Activated T-helper 2 cell treated with anti-CD3 and anti-CD28 coated beads, Interferon-gamma antibody, Interleukin-2, Interleukin-4, amounts not matched to agents 10 μg/mL and 5 μg/mL and 100 μg/mL, durations not matched to agents 14 hours and 24 hours and 36 hours (primary cell): ENCODE data around the gene NAALADL2. TPM values are rescaled to one million over a fixed set of nuclear protein-coding genes. Genes with fewer than 3 reads are reported as not detected.

ENCODE experiments used
- DNase-seq: peaks from one replicate; pipeline ENCODE4 v3.0.0; 2021; ENCODE audit warnings: low spot score
- H3K27ac Mint-ChIP-seq: one replicate; pipeline ENCODE4 v1.8.0; 2021; ENCODE audit warnings: mixed read lengths
- H3K27me3 Mint-ChIP-seq: one replicate; pipeline ENCODE4 v1.8.0; 2021; ENCODE audit warnings: low read depth, mixed read lengths
- H3K36me3 Mint-ChIP-seq: one replicate; pipeline ENCODE4 v1.8.0; 2021; ENCODE audit warnings: low read depth, mixed read lengths
- H3K4me1 Mint-ChIP-seq: one replicate; pipeline ENCODE4 v1.8.0; 2021; ENCODE audit warnings: low read depth, mixed read lengths
- H3K4me3 Mint-ChIP-seq: one replicate; pipeline ENCODE4 v1.8.0; 2021; ENCODE audit warnings: low read depth, mild to moderate bottlenecking, moderate library complexity, mixed read lengths
- H3K9me3 Mint-ChIP-seq: one replicate; pipeline ENCODE4 v1.8.0; 2021; ENCODE audit warnings: mixed read lengths
- intact Hi-C: fragments of 100-400 bp; cut with micrococcal nuclease; formaldehyde crosslinking; loops from one replicate; pipeline ENCODE4 v1.15.1; 2023
- total RNA-seq: library from RNA; stranded (reverse); gene quantifications from 2 replicates; pipeline ENCODE4 v1.2.3, GENCODE V29; 2022

The NAALADL2 gene
- total RNA-seq, 1 donor from 2014 or later = not detected

DNA sequence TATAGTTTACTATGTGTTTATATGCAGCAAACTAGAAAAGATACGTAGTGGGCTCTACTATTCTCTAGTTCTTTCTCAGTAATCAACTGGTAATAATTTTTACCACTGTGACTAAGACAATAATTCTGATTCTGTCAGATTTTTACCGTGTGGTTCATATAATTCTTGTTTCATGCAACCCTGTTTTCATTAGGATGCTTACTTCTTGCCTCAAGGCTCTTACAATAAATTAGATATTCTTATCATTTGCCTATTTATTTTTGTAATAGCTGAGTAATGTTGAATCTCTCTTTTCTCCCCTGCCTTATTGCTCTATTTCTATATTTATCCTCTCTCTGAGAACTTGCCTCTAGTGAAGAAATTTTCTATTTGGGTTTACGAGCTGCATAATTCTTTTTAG is 524.7 kb downstream of the NAALADL2 start:
- intact Hi-C loops = no loop called here
- Mint-ChIP-seq H3K27me3 (no peaks in the 10 kb centered on the region), H3K4me1 (no peaks in the 10 kb centered on the region), H3K4me3 (no peak overlapping the region), H3K9me3 (no peaks in the 10 kb centered on the region), H3K27ac (no peak overlapping the region), H3K36me3 (no peaks in the 10 kb centered on the region)
- no peak for DNase-seq

DNA sequence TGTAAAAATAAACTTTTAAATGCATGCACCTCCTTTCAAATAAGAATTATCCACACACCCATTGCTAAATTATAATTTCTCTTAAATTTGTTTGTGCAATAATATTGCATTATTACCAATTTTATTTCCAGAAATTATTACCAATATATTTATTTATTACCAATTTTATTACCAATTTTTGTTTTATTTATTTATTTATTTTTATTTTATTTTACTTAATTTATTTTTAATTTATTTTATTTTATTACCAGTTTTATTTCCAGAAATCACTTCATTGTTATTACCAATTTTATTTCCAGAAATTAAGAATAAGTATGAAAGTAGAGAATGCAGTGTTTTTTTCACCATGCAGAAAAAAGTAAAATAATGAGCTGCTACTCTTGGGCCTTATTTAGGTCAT is 525.4 kb downstream of the NAALADL2 start:
- no peaks in the 10 kb centered on the region for H3K27me3 Mint-ChIP-seq
- H3K4me1 Mint-ChIP-seq = no peaks in the 10 kb centered on the region
- H3K36me3 Mint-ChIP-seq = no peaks in the 10 kb centered on the region
- no peaks in the 10 kb centered on the region for H3K9me3 Mint-ChIP-seq
- no peak for DNase-seq
- no peak overlapping the region for H3K4me3 Mint-ChIP-seq
- intact Hi-C loops = no loop called here
- H3K27ac Mint-ChIP-seq = no peak overlapping the region

DNA sequence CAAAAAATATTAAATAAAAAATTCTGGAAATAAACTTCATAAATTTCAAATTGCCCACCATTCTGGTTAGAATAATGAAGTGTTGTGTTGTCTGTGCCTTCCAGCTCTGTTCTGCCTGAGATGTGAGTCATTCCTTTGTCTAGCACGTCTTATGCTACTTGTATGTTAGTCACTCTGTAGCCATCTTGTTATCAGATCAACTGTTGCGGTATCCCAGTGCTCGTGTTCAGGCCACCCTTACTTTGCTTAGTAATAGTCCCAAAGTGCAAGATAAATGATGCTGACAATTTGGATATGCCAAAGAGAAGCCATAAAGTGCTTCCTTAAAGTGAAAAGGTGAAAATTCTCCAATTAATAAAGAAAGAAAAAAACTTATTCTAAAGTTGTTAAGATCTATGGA is 527.5 kb downstream of the NAALADL2 start:
- Mint-ChIP-seq H3K9me3 (no peaks in the 10 kb centered on the region), H3K36me3 (no peaks in the 10 kb centered on the region), H3K4me1 (no peaks in the 10 kb centered on the region), H3K4me3 (no peak overlapping the region), H3K27ac (no peak overlapping the region), H3K27me3 (no peaks in the 10 kb centered on the region)
- intact Hi-C loops = no loop called here
- DNase-seq = no peak

DNA sequence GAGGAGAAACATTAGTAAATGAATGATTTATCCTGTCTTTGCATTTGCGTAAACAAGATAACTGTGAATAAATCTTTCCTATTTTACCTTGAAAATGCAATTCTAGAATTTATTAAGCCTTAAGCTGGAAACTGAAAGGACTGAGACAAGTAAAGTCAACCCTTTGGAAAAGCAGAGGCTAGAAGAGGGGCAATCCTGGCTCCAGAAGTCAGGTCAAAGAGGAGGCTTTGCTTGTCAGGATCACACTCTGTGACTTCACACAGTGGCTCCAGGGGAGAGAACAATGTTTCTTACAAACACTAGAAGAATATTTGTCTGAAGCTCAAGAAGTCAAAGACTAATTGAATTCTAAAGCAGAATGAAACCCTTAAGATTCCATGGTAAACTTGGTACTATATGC is 530.4 kb downstream of the NAALADL2 start:
- no peak for DNase-seq
- no peaks in the 10 kb centered on the region for H3K27me3 Mint-ChIP-seq
- no peaks in the 10 kb centered on the region for H3K4me1 Mint-ChIP-seq
- H3K4me3 Mint-ChIP-seq = no peak overlapping the region
- no peaks in the 10 kb centered on the region for H3K36me3 Mint-ChIP-seq
- peaks cover 5% of the 10 kb centered on the region for H3K9me3 Mint-ChIP-seq
- intact Hi-C loops = no loop called here
- H3K27ac Mint-ChIP-seq = no peak overlapping the region

DNA sequence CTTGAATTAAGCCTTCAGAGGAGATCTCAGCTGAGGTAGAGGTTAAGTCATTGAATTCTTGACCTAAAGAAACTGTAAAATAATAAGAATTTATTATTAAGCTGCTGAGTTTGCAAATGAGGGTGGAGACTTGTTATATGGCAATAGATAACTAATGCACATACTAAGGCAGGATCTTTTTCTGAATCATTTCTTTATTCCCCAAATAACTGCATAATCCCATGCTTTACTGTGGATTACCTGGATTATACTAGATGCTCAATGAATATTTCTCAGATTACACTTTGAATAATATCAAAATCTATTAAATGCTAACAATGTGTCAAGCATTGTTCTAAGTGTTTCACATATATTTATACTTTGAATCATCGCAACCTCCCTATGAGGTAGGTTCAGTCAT is 532.5 kb downstream of the NAALADL2 start:
- Mint-ChIP-seq H3K27me3 (no peaks in the 10 kb centered on the region), H3K27ac (no peak overlapping the region), H3K36me3 (no peaks in the 10 kb centered on the region), H3K4me3 (no peak overlapping the region), H3K9me3 (peaks cover 5% of the 10 kb centered on the region), H3K4me1 (no peaks in the 10 kb centered on the region)
- intact Hi-C loops = no loop called here
- DNase-seq = no peak

DNA sequence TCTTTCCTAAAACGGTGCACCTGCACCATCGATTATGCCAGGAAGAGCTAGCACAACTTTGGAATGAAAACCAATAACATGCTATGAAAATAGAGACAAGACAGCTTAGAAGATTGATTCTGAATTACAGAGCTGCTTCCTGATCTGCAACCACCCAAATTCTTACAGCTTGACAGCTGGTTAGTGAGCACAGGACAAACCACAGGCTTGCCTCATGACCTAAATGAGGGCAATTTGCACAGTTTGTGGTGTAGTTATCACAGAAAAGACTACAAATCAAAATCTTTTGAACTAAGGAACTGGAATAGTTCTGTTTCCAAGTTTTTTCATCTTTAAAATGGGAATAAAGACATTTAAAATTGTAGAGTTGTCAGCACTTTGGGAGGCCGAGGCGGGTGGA is 533.5 kb downstream of the NAALADL2 start:
- intact Hi-C loops = no loop called here
- H3K9me3 Mint-ChIP-seq = peaks cover 5% of the 10 kb centered on the region

DNA sequence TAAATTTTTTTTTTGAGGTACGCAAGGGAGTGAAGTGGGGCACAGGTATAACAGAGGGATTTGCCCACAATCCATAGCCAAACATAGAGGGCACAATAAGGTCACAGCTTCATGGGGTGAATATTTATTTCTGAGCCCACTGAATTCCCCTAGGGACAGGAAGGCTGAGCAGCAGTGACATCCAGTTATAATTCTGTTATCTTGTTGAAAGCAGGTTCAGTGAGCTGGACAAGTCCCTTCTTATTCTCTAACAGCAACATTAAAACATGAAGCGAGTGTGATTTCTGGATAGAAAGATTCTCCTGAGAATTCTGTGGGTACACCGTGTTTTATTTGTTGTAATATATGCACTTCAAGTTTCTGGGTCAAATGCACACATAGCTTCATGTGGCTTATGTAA is 538.2 kb downstream of the NAALADL2 start:
- H3K27ac Mint-ChIP-seq = no peak overlapping the region
- H3K9me3 Mint-ChIP-seq = peaks cover 5% of the 10 kb centered on the region
- no peaks in the 10 kb centered on the region for H3K27me3 Mint-ChIP-seq
- intact Hi-C loops = no loop called here
- no peaks in the 10 kb centered on the region for H3K4me1 Mint-ChIP-seq
- H3K36me3 Mint-ChIP-seq = no peaks in the 10 kb centered on the region
- no peak overlapping the region for H3K4me3 Mint-ChIP-seq
- DNase-seq = no peak

More for the DNA sequence above, 533.5 kb downstream of the NAALADL2 start:
- Mint-ChIP-seq H3K27me3 (no peaks in the 10 kb centered on the region), H3K4me3 (no peak overlapping the region), H3K36me3 (no peaks in the 10 kb centered on the region), H3K4me1 (no peaks in the 10 kb centered on the region), H3K27ac (no peak overlapping the region)
- no peak for DNase-seq

DNA sequence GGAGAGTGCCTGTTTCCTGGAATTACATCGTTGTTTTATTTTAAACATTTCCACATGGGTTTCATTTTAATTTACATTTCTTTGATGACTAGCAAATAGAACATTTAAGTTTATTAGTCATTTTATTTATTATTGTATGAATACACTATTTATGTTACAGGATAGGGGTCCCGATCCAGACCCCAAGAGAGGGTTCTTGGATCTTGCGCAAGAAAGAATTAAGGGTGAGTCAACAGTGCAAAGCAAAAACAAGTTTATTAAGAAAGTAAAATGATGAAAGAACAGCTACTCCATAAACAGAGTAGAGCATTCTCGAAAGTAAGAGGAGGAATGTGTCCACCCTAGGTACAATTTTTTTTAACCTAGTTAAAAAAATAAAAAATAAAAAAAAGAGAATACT is 539.5 kb downstream of the NAALADL2 start:
- no peak overlapping the region for H3K27ac Mint-ChIP-seq
- no peak for DNase-seq
- peaks cover 4% of the 10 kb centered on the region for H3K9me3 Mint-ChIP-seq
- no peak overlapping the region for H3K4me3 Mint-ChIP-seq
- no peaks in the 10 kb centered on the region for H3K27me3 Mint-ChIP-seq
- no peaks in the 10 kb centered on the region for H3K4me1 Mint-ChIP-seq
- no peaks in the 10 kb centered on the region for H3K36me3 Mint-ChIP-seq
- intact Hi-C loops = no loop called here

DNA sequence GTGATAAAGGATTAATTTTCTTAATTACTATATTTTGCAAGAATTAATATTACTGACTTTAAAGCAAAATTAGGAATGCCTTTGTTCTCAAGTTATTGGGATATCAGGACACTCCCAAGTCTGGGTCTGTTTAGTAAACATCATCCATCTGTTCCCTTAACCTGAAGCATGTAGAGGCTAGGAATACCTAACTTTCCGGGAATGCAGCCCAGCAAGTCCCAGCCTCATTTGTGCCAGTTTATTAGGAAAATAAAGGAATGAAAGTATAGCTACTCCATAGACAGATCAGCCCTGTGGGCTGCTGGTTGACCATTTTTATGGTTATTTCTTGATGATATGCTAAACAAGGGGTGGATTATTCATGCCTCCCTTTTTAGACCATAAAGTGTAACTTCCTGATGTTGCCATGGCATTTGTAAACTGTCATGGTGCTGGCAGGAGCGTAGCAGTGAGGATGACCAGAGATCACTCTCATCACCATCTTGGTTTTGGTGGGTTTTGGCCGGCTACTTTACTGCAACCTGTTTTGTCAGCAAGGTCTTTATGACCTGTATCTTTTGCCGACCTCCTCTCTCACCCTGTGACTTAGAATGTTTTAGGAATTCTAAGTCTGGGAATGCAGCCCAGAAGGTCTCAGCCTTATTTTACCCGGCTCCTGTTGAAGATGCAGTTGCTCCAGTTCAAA is 540.2 kb downstream of the NAALADL2 start:
- Mint-ChIP-seq H3K4me3 (no peak overlapping the region), H3K27me3 (no peaks in the 10 kb centered on the region), H3K4me1 (no peaks in the 10 kb centered on the region), H3K27ac (no peak overlapping the region), H3K36me3 (no peaks in the 10 kb centered on the region), H3K9me3 (no peaks in the 10 kb centered on the region)
- no peak for DNase-seq
- intact Hi-C loops = no loop called here

DNA sequence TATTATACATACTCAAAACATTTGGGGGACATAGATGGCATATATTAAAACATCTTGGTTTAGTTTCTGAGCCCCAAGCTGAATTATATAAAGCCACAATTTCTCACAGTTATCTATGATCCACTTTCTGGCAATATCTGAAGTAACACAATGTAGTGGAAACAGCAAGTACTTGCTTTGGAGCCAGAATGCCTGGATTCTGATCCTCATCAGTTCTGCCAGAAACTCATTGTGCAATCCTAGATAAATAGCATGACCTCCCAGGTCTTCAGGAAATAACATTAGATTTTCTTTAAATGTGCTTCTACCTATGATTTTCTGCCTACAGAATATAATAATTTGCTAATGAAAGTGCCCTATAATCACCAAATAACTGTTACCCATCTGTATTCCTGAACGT is 544.9 kb downstream of the NAALADL2 start:
- Mint-ChIP-seq H3K9me3 (no peaks in the 10 kb centered on the region), H3K36me3 (no peaks in the 10 kb centered on the region), H3K27me3 (no peaks in the 10 kb centered on the region), H3K4me3 (no peak overlapping the region), H3K4me1 (no peaks in the 10 kb centered on the region), H3K27ac (no peak overlapping the region)
- intact Hi-C loops = no loop called here
- no peak for DNase-seq

DNA sequence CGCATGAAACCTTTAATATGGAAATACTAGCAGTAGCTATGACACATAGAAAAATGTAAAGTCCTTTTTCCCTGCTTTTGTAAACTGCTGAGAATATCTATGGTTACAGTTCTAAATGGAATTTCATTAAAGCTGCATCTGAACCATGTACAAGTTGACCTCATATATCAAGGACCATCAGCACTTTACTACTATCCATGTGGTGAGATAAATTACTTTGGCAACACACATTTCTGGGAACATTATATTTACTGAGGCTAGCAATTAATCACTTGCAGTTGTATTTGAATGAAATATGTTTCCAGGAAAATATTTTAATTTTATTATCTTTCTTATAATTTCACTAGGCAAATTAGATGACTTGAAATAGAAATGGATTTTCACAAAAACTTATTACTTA is 545.5 kb downstream of the NAALADL2 start:
- Mint-ChIP-seq H3K27ac (no peak overlapping the region), H3K4me1 (no peaks in the 10 kb centered on the region), H3K27me3 (no peaks in the 10 kb centered on the region), H3K9me3 (no peaks in the 10 kb centered on the region), H3K4me3 (no peak overlapping the region), H3K36me3 (no peaks in the 10 kb centered on the region)
- DNase-seq = no peak
- intact Hi-C loops = no loop called here

DNA sequence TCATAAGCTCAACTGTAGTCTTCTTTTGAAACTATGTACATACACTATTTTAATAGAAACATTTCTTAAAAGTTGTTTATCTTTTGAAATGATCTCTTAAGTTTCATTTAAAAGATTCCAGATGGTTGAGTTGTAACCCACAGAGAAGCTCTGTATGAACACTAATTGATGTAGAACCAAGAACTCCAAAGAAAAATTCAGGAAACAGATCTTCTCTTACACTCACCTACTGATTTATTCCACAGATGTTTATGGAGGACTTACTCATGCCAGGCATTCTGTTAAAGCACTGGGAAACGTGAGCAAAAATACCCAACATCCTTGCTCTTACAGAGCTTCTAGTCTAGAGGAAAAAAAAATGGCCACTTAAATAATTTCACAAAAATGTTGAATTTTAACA is 551.1 kb downstream of the NAALADL2 start:
- Mint-ChIP-seq H3K36me3 (no peaks in the 10 kb centered on the region), H3K4me1 (no peaks in the 10 kb centered on the region), H3K9me3 (no peaks in the 10 kb centered on the region), H3K27me3 (no peaks in the 10 kb centered on the region), H3K4me3 (no peak overlapping the region), H3K27ac (no peak overlapping the region)
- intact Hi-C loops = no loop called here
- no peak for DNase-seq

DNA sequence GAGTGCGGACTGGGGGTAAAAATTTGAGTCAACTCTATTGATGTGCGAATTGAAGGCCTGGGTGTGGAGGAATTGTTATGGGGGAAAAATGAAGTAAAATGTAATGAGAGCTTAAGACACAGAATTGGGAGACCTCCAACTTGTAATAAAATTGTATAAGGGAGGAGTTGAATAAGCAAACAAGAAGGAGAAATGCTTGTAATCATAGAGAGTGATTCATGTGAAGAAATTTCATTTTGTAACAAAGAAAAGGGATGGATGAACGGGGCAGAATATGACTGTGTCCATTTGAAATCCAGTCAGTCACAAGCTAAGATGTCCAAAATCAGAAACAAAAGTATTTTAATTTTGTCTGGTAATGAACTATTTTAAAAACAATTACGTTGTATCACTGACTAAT is 552.3 kb downstream of the NAALADL2 start:
- no peak for DNase-seq
- Mint-ChIP-seq H3K4me3 (no peak overlapping the region), H3K27me3 (no peaks in the 10 kb centered on the region), H3K9me3 (no peaks in the 10 kb centered on the region), H3K27ac (no peak overlapping the region), H3K36me3 (no peaks in the 10 kb centered on the region), H3K4me1 (no peaks in the 10 kb centered on the region)
- intact Hi-C loops = no loop called here

DNA sequence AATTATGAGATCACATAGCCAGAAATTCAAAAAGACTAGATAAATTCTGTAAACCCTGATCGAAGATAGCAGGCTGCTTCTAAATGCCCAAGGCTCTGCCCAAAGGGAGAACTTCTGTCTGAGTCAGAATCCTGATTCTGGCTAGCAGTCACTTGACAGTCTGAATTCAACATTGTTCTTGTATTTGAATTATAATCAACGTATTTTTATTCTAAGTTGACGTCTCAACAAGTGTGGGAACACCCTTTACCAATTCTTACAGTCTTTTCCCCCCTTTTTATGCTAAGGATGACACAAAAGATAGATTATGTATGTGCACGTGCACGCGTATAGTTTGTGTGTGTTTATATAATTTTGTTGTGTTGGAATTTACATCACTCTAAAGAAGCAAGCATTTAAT is 552.8 kb downstream of the NAALADL2 start:
- Mint-ChIP-seq H3K9me3 (no peaks in the 10 kb centered on the region), H3K27me3 (no peaks in the 10 kb centered on the region), H3K4me1 (no peaks in the 10 kb centered on the region), H3K36me3 (no peaks in the 10 kb centered on the region), H3K27ac (no peak overlapping the region), H3K4me3 (no peak overlapping the region)
- intact Hi-C loops = no loop called here
- no peak for DNase-seq
